GM21526 (cell line): Measurements from ENCODE around the gene NAA60.
"Not testable (repeated sequence)": the region's sequence is repeated elsewhere in the genome, so short reads cannot be mapped to it uniquely, and the experiment has no call there.

Experiments used
- ATAC-seq: cut with Tn5 transposase; IDR thresholded peaks from one replicate; pipeline ENCODE4 v1.9.1; 2021; ENCODE audit warnings: moderate library complexity; ENCODE audit not compliant: unreplicated experiment, low FRiP score

NAA60 gene

GRCh38 chr16:3503523-3503922, 60.0 kb downstream of the NAA60 start:
- ATAC-seq, result no peak

GRCh38 chr16:3508736-3509135, 65.3 kb downstream of the NAA60 start:
- ATAC-seq, result no peak

DNA sequence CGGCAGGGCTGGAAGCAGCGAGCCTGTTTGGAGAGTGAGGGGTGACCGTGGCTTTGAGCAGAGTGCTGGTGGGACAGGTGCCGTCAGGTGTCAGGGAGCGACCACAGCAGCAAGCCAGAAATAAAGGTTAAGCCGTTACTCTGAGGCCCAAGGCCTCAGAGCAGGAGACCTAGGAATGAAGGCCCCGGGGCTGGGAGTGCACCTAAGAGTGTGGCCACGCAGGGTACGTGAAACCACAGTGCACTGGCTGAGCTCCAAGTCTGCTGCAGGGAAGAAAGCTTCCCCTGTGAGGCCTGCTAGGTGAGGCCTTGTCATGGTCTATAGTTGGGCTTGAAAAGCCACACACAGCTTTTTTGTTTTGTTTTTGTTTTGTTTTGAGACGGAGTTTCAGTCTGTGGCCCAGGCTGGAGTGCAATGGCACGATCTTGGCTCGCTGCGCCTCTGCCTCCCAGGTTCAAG, 66.0 kb downstream of the NAA60 start:
- ATAC-seq, result no peak

DNA sequence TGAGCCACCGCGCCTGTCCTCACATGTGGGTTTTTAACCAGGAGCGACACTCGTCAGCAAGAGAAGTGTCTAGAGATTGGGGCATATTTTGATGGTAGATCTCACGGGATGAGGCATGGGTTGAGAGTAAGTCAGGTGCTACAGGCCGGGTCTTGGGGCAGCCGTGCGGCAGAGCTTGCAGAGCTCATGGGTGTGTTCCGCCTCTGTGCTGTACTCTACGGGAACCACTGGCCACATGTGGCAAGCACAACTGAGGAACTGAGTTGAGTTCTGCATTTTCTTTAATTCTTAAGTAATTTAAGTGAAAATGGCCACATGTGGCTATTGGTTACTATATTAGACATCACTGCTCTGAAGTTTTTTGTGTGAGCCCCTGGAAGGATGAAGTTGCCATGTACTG, 66.9 kb downstream of the NAA60 start:
- ATAC-seq, result no peak

DNA sequence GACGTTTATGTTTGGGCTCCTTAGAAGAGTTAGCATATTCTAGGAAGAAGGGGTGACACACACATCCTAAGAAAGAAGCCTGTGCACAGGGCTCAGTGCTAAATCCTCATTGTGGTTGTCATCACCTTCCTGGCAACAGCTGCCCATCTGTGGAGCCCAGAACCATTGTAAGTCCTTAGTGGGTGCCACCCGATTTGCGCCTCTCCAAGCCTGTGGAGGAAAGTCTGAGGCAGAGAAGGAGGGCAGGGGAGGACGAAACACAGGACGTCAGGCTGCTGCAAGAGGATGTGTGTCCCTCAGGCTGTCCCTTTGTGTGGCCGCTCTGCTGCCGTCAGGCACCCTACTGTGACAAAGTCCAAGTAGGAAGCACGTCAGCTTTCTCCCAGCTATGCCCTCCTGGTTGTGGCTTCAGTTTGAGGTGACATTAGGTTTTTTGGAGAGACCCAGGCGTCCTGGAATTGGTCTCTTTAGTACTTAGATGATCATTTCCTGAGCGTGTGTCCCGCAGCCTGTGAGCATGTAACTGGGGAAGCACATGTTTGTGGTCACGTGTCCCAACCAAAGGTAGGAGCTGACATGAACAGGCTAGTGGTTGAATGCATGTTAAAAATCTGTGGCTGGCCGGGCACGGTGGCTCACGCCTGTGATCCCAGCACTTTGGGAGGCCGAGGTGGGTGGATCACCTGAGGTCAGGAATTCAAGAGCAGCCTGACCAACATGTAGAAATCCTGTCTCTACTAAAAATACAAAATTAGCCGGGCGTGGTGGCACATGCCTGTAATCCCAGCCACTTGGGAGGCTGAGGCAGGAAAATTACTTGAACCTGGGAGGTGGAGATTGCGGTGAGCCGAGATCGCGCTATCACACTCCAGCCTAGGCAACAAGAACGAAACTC, 68.1 kb downstream of the NAA60 start:
- ATAC-seq, result no peak

GRCh38 chr16:3513892-3514583, 70.6 kb downstream of the NAA60 start:
- ATAC-seq, result no peak

- no peak for ATAC-seq
These were observed 71.1 kb downstream of the NAA60 start for GRCh38 chr16:3514621-3515020.

DNA sequence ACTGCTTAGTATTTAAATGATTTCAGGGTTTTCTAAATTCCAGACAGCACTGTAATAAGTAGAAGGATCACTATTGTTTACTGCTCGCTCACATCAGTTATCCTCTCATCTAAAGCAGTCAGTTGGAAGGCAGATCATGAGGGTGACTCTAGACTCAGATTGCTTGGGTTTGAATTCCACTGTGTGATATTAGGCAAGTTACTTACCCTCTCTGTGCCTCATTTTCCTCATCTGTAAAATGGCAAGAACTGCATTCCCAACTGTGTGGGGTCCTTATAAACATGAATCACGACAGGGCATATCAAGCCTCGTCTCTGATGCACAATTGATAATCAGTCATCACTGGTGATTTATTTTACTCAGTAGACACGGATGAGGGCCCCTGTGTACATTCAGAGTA, 72.4 kb downstream of the NAA60 start:
- ATAC-seq, result no peak

GRCh38 chr16:3518292-3518985, 75.0 kb downstream of the NAA60 start:
- ATAC-seq, result no peak

DNA sequence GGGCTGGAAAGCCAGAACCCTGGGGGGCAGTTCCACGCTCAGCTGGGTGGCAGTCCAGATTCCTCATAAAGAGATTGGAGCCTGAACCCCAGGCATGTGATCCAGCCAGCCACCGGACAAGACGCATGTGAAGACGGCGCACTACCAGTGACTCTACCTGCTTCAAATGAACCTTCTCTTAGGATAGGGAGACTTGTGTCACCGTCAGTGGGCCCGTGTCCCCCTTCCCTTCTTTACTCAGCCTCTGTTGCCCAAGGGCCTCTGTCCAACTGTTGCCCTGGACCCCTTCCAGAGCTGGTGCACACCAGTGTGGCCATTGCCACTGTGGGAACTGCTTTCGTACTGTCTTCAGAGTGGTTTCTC, 75.5 kb downstream of the NAA60 start:
- ATAC-seq, result no peak

GRCh38 chr16:3519581-3519980, 76.1 kb downstream of the NAA60 start:
- ATAC-seq, result no peak

DNA sequence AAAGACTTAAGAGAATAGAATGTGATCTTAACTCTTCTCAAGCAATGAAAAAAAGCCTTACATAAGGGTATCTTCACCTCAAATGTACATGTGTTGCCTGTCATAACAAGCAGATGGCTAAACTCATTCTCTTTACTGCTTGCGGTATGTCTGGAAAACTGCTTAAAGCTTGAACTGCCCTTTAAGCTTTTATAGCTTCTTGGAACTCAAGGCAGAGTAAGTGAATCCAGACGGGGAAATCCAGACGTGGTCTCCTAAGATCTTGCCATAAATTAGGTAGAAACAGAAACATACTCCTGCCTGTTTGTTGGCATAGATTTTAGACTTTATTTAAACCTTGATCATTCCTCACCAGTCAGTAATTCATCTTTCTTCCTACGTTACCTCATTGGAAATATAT, 76.9 kb downstream of the NAA60 start:
- no peak for ATAC-seq

DNA sequence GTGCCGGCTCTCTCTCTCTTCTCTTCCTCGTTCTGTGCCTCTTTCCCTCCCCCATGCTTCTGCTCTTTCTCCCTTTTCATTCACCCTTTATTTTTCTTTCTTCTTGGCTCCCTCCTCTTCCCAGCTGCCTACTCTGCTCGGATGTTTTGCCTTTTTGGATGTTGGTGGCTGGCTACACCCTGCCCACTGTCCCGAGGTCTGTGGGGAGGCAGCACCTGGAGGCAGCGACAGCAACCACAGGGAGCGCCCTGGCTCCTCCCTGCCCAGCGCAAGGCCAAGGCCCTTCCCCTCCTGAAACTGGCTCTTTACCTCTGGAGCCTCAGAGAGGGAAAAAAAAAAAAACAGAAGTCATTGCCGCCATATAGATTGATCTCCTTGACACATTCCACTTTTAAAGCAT, 77.4 kb downstream of the NAA60 start:
- no peak for ATAC-seq

GRCh38 chr16:3523281-3523680, 79.8 kb downstream of the NAA60 start:
- no peak for ATAC-seq

DNA sequence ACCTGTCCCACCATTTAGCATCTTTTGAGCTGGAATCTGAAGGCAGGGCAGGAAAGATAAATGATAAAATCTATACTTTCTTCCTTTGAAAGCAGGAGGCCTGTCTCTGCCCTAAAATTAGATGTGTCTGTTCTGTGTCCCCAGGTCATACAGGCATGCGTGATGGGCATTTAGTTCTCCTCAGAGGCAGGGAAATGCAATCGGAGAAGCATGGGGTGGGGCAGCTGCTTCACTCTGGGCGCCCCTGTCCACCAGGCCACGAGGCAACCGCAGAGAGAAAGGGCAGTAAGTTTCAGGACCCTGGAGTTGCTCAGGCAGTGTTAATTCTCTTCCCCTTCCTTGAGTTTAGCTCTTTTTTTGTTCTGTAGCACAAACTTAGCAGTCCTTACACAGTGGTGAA, 82.5 kb downstream of the NAA60 start:
- no peak for ATAC-seq

DNA sequence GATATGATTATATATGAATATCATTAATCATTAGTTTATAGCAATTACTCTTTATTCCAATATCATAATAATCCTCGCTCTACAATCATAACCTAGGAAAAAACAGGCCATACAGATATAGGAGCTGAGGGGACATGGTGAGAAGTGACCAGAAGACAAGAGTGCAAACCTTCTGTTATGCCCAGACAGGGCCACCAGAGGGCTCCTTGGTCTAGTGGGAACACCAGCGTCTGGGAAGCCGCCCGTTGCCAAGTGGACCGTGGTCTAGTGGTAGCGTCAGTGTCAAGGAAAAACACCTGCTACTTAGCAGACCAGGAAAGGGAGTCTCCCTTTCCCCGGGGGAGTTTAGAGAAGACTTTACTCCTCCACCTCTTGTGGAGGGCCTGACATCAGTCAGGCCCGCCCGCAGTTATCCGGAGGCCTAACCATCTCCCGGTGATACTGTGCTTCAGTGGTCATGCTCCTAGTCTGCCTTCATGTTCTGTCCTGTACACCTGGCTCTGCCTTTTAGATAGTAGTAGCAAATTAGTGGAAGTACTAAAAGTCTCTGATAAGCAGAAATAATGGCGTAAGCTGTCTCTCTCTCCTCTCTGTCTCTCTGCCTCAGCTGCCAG, 83.8 kb downstream of the NAA60 start:
- ATAC-seq, result not testable (repeated sequence)

GRCh38 chr16:3528406-3528805, 84.9 kb downstream of the NAA60 start:
- no peak for ATAC-seq

- ATAC-seq, result no peak
These were observed 85.7 kb downstream of the NAA60 start for GRCh38 chr16:3529175-3529574.

DNA sequence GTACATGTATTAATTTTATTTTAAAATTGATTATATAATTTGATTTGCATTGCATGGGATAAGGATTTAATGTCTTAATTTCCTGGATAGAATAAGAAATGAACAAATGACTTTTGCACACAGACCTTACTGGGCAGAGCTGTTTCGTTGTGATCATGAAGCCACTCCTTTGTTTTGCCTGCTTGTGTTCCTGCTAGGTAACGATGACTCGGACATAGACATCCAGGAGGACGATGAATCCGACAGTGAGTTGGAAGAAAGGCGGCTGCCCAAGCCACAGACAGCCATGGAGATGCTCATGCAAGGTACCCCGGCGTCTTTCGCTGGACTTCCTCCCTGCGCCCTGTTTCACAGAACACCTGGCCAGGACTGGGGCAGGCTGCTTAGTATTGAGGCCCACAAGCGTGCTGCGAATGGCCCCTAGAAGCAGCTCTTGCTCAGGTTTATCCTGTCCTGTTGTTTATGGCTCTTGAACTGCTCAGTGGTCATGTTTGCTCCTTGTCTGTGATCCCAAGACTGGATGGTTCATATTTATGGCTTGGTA, 87.0 kb downstream of the NAA60 start:
- no peak for ATAC-seq

DNA sequence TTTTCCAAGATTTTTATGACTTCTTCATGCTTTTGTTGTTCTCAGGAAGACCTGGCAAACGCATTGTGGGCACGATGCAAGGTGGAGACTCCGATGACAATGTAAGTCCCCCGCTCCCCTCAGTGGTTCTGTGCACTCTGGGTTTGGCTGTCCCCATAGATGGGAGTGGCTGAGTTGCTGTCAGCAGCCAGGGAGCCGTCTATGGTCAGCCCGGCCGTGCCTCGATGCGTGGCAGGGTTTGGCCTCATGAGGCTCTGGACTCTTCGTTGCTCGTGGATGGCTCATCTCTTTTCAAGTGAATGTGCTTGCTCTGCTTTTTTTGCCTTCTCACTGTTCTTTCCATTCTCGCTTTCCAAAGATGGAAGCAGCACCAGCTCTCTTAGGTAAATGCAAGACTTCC, 89.3 kb downstream of the NAA60 start:
- ATAC-seq, result no peak

- no peak for ATAC-seq
These were observed 90.6 kb downstream of the NAA60 start for GRCh38 chr16:3534126-3534525.
